Esophagus squamous epithelium (tissue), 4 donors: ENCODE measurements around the gene EMCN.

ENCODE experiments used
- CTCF ChIP-seq, 6 experiments: fragments of 450-650 bp in 4 of 6; fragments of 200-600 bp in 2 of 6; sonication (generic) in 2 of 6; IDR thresholded peaks; one replicate each; pipeline ENCODE4 v1.5.1; 2016 to 2019; ENCODE audit warnings: antibody characterized with exemption in 6 of 6, mild to moderate bottlenecking in 4 of 6, moderate library complexity in 4 of 6
- POLR2A ChIP-seq, 4 donors: fragments of 450-650 bp; IDR thresholded peaks; one replicate each; pipeline ENCODE4 v1.6.1; 2017; ENCODE audit warnings: antibody characterized with exemption in 4 of 4, mild to moderate bottlenecking in 4 of 4, moderate library complexity in 3 of 4

GRCh38 chr4:100359441-100359840 is 158.4 kb downstream of the EMCN start:
- TF ChIP-seq CTCF (IDR thresholded peaks at IDR 0.05) (no peak), POLR2A (IDR thresholded peaks at IDR 0.05) (no peak)
